Body of pancreas (tissue), 4 donors: ENCODE results near the gene CMTM3. TPM values are rescaled to one million over a fixed set of nuclear protein-coding genes. Genes with fewer than 3 reads are reported as not detected.

ENCODE experiments used
- ATAC-seq: fragments of 150-250 bp; one replicate; pipeline ENCODE4 v1.9.1; 2016
- DNase-seq, 4 donors: peaks; one replicate each; pipeline ENCODE4 v3.0.0-alpha.2; 2019
- H3K27ac ChIP-seq, 4 donors: fragments of 200-600 bp; sonication (generic); 1 replicate in 3 of 4; 2 replicates in 1 of 4; pipeline versions ENCODE4 v1.5.1 to v1.6.1; 2016 to 2019; ENCODE audit warnings: mild to moderate bottlenecking in 1 of 4, mixed read lengths in 1 of 4, moderate library complexity in 1 of 4
- H3K27me3 ChIP-seq, 2 donors: fragments of 200-600 bp; sonication (generic); one replicate each; pipeline ENCODE4 v1.6.0; 2016; ENCODE audit warnings: mild to moderate bottlenecking in 1 of 2
- H3K36me3 ChIP-seq, 2 donors: fragments of 200-600 bp; sonication (generic); replicated peaks in 1 of 2; 2 replicates each; pipeline ENCODE4 v1.5.1; 2016; ENCODE audit warnings: low read depth in 2 of 2; ENCODE audit not compliant: insufficient read depth in 1 of 2
- H3K4me1 ChIP-seq: fragments of 200-600 bp; sonication (generic); one replicate; pipeline ENCODE4 v1.6.0; 2016
- H3K4me3 ChIP-seq, 2 donors: fragments of 200-600 bp; sonication (generic); 1 replicate in 1 of 2; 2 replicates in 1 of 2; pipeline ENCODE4 v1.5.1; 2016 to 2019
- H3K9me3 ChIP-seq, 3 donors: fragments of 200-600 bp; sonication (generic); 1 replicate in 2 of 3; 2 replicates in 1 of 3; pipeline ENCODE4 v1.5.1; 2016
- POLR2A ChIP-seq, 3 donors: fragments of 450-650 bp; IDR thresholded peaks; one replicate each; pipeline ENCODE4 v1.6.1; 2016; ENCODE audit warnings: antibody characterized with exemption in 3 of 3, mild to moderate bottlenecking in 2 of 3
- WGBS, 2 donors: methylation state at CpG; one replicate each; pipeline ENCODE4 v1.1.5; 2017; 5-methylcytosine and 5-hydroxymethylcytosine counted together
- intact Hi-C: fragments of 100-400 bp; cut with DNase I; formaldehyde crosslinking; loops from one replicate; pipeline ENCODE4 v1.15.1; 2023
- total RNA-seq, 2 donors: library from RNA; depleted of rRNA; stranded (reverse); fragments of >200 nt; gene quantifications; one replicate each; pipeline ENCODE4 v1.1.0, GENCODE V29; 2016
- TF ChIP-seq, protein P1 (sequence below), 7 experiments: fragments of 450-650 bp in 4 of 7; fragments of 200-600 bp in 3 of 7; sonication (generic) in 3 of 7; IDR thresholded peaks; one replicate each; pipeline ENCODE4 v1.5.1; 2016 to 2019; ENCODE audit warnings: antibody characterized with exemption in 7 of 7

Gene CMTM3
- total RNA-seq, 2 donors from 2014 or later = 4.3 to 6.0 TPM

DNA sequence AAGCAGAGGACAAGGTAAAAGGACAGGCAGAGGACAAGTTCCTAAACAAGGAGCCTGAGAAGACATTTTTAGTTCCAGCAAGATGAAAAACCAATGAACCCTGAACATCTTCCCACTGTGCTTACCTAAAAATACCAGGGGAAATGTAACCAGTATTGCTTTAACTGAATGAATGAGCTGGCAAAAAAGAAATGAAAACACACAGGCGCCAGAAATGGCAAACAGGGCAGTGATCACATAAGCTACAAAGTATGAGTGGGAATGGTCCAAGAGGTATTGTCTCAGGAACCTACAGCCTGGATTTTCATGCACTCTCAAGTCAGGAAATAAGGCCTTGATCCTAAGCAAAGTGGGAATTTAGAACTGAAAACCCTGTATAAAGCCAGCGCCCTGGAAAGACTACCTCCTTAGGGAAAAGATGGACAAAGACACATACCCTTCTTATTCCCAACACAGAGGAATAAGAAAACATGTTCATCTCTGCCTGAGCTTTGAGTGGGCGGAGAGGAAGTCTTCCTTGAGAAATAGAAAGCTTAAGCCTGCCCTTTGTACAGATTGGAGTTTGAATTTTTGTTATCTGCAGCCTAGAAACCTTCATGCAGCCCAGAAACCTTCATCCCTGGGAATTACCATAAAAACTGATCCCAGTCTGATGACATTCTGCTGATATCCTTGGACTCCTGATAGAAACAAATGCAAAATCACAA lies 23.1 kb upstream of the CMTM3 start:
- H3K27ac ChIP-seq = no peak overlapping the region
- 89 to 92% methylated on average over 3 of the region's 3 CpGs for WGBS, 2 donors
- H3K4me1 ChIP-seq = no peaks in the 10 kb centered on the region
- H3K36me3 ChIP-seq = no peaks in the 10 kb centered on the region
- intact Hi-C loops = no loop called here
- H3K4me3 ChIP-seq = no peak overlapping the region
- no peaks in the 10 kb centered on the region for H3K9me3 ChIP-seq
- TF ChIP-seq, protein P1, sequence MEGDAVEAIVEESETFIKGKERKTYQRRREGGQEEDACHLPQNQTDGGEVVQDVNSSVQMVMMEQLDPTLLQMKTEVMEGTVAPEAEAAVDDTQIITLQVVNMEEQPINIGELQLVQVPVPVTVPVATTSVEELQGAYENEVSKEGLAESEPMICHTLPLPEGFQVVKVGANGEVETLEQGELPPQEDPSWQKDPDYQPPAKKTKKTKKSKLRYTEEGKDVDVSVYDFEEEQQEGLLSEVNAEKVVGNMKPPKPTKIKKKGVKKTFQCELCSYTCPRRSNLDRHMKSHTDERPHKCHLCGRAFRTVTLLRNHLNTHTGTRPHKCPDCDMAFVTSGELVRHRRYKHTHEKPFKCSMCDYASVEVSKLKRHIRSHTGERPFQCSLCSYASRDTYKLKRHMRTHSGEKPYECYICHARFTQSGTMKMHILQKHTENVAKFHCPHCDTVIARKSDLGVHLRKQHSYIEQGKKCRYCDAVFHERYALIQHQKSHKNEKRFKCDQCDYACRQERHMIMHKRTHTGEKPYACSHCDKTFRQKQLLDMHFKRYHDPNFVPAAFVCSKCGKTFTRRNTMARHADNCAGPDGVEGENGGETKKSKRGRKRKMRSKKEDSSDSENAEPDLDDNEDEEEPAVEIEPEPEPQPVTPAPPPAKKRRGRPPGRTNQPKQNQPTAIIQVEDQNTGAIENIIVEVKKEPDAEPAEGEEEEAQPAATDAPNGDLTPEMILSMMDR (IDR thresholded peaks at IDR 0.05) = no peak
- no peak for TF ChIP-seq POLR2A (IDR thresholded peaks at IDR 0.05)
- ATAC-seq (no peak), DNase-seq (no peak)
- no peaks in the 10 kb centered on the region for H3K27me3 ChIP-seq

DNA sequence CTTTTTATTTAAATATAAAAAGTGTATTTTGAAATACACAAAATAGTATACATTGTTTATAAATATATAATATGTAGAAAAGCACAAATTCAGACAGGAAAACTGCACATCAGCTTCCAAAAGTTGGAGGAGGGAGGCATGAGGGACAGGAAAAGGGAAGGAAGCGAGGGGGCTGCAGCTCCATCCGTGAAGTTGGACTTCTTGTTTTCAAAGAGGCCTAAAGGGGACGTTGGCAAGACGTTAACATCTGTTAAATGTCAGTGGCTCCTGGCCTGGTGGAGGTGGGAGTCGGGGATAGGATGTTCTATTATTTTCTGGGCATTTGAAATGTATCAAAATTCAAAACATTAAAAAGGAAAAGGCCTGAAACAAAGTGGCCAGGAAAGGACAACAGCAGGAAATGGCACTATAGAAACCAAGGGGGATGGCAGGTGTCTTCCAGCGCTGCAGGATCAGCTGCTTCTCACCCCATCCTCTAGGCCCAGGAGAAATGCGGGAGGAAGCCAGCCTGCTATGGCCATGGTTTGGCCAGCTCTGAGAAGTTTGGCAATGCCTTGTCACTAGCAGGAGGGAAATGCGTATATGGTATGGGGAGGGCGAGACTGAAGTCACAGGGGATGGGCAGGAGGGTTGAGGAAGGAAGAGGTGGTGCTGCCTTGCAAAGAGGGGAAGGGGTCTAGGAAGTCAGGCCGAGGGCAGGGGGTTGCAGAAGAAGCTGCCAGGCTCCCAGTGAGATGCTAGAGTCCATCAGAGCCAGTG lies 18.8 kb upstream of the CMTM3 start:
- H3K27ac ChIP-seq = no peak overlapping the region
- ATAC-seq = no peak
- 66 to 86% methylated on average over 10 of the region's 10 CpGs for WGBS, 2 donors

DNA sequence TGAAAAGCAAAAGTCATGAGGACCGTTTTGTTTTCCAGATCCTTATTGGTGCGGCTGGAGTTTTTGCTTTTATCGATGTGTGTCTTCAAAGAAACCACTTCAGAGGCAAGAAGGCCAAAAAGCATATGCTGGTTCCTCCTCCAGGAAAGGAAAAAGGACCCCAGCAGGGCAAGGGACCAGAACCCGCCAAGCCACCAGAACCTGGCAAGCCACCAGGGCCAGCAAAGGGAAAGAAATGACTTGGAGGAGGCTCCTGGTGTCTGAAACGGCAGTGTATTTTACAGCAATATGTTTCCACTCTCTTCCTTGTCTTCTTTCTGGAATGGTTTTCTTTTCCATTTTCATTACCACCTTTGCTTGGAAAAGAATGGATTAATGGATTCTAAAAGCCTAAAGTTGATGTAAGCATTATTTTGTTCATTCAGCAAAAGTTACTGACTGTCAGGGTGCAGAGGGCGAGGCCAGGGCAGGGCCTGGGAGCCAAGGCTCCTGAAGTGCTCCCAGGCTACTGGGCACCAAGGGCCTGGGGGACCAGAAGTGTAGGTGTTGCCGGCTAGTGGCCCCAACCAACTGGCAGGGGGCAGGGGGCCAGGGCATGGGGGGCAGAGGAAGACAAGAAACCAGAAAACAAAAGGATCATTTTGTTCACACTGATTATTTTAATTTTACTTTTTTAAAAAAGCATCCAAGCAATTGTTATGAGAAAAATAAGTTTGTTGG lies 16.5 kb upstream of the CMTM3 start:
- Histone ChIP-seq H3K27ac (no peak overlapping the region), H3K36me3 (no peaks in the 10 kb centered on the region), H3K4me3 (no peak overlapping the region), H3K9me3 (no peaks in the 10 kb centered on the region), H3K4me1 (no peaks in the 10 kb centered on the region), H3K27me3 (no peaks in the 10 kb centered on the region)
- WGBS, 2 donors = 76 to 82% methylated on average over 7 of the region's 7 CpGs
- DNase-seq = no peak
- intact Hi-C loops = no loop called here
- ATAC-seq = no peak
- no peak for TF ChIP-seq POLR2A (IDR thresholded peaks at IDR 0.05)
- TF ChIP-seq, protein P1 (IDR thresholded peaks at IDR 0.05) = no peak

More for the DNA sequence above, 18.8 kb upstream of the CMTM3 start:
- DNase-seq = no peak
- Histone ChIP-seq H3K9me3 (no peaks in the 10 kb centered on the region), H3K27me3 (no peaks in the 10 kb centered on the region), H3K4me3 (no peak overlapping the region), H3K36me3 (no peaks in the 10 kb centered on the region), H3K4me1 (no peaks in the 10 kb centered on the region)
- TF ChIP-seq, protein P1 (IDR thresholded peaks at IDR 0.05) = no peak
- peak in 1 of 3 donors; percentile 7 for TF ChIP-seq POLR2A (IDR thresholded peaks at IDR 0.05)
- intact Hi-C loops = no loop called here

DNA sequence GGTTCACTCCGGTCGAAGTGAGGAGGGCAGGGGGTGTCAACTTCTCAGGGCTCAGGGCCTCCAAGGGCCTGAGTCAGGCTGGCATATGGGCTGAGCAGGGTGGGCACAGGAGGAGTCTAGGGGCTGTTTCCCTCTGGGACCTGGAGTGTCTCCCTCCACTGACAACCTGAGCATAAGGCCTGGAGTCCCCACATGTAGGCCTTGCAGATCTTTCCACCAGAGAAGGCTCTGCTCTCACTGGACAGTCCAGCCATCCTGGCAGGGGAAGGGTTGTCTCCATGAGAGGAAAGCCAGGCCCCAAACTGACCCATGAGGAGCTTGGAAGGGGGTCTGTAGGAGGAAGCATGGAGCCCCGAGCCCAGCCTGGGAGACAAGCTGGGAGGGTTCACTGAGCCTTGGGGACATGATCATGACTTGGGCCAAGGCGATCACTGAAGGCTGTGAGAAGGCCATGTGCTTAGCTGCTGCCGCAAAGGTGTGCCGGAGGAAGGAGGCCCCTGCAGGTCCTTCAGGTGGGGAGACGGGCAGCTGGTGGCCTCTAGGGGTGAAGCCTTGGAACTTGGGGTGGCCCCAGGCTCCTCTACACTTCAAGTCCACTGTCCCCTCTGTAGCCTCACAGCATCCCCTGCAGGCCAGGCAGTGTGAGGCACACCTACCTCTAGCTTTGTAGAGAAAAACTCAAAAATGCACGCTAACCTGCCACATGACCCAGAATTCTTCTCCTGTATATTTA lies 15.4 kb upstream of the CMTM3 start:
- no peaks in the 10 kb centered on the region for H3K9me3 ChIP-seq
- 87 to 88% methylated on average over 6 to 8 of the region's 8 CpGs for WGBS, 2 donors
- H3K27me3 ChIP-seq = no peaks in the 10 kb centered on the region
- H3K27ac ChIP-seq = no peak overlapping the region
- TF ChIP-seq, protein P1 (IDR thresholded peaks at IDR 0.05) = peak in 6 of 7 experiments; percentile 14 to 60 (median 41)
- no peak for TF ChIP-seq POLR2A (IDR thresholded peaks at IDR 0.05)
- intact Hi-C loops = no loop called here
- ATAC-seq = no peak
- peak in 2 of 4 donors; percentile 38 to 51 for DNase-seq
- no peaks in the 10 kb centered on the region for H3K36me3 ChIP-seq
- no peak overlapping the region for H3K4me3 ChIP-seq
- no peaks in the 10 kb centered on the region for H3K4me1 ChIP-seq
